CD14-positive monocyte (primary cell): ENCODE results near the gene ARMH3. TPM values are rescaled to one million over a fixed set of nuclear protein-coding genes. Genes with fewer than 3 reads are reported as not detected.

Source experiments
- DNase-seq, 3 donors: peaks; one replicate each; pipeline ENCODE4 v3.0.0-alpha.2; 2011 to 2022
- H2AFZ ChIP-seq: 2 replicates; pipeline ENCODE4 v1.6.0; 2012; ENCODE audit warnings: mild to moderate bottlenecking, low read depth, low read length, inconsistent platforms; ENCODE audit not compliant: insufficient read depth, poor library complexity, severe bottlenecking
- H3K27ac ChIP-seq, 2 donors: 1 replicate in 1 of 2; 2 replicates in 1 of 2; pipeline ENCODE4 v1.5.1; 2012 to 2013; ENCODE audit warnings: low read length in 2 of 2, control low read depth in 1 of 2, inconsistent platforms in 1 of 2, low read depth in 1 of 2, mild to moderate bottlenecking in 1 of 2
- H3K27me3 ChIP-seq, 2 donors: one replicate each; pipeline versions ENCODE4 v1.6.0 to v1.6.1; 2011 to 2013; ENCODE audit warnings: low read length in 2 of 2; ENCODE audit not compliant: control insufficient read depth in 2 of 2, insufficient read depth in 2 of 2
- H3K36me3 ChIP-seq, 2 donors: replicated peaks in 1 of 2; 1 replicate in 1 of 2; 2 replicates in 1 of 2; pipeline versions ENCODE4 v1.5.1 to v1.6.1; 2012 to 2013; ENCODE audit warnings: low read length in 2 of 2, control low read depth in 1 of 2, inconsistent platforms in 1 of 2, mild to moderate bottlenecking in 1 of 2; ENCODE audit not compliant: insufficient read depth in 2 of 2, control insufficient read depth in 1 of 2
- H3K4me1 ChIP-seq, 2 donors: 1 replicate in 1 of 2; 2 replicates in 1 of 2; pipeline versions ENCODE4 v1.5.1 to v1.6.1; 2012 to 2013; ENCODE audit warnings: low read length in 2 of 2, control low read depth in 1 of 2, inconsistent platforms in 1 of 2, mild to moderate bottlenecking in 1 of 2, moderate library complexity in 1 of 2; ENCODE audit not compliant: insufficient read depth in 2 of 2, control insufficient read depth in 1 of 2
- H3K4me2 ChIP-seq: replicated peaks from 2 replicates; pipeline ENCODE3; 2012; ENCODE audit warnings: low read length, moderate library complexity, mild to moderate bottlenecking; ENCODE audit not compliant: poor library complexity, severe bottlenecking; ENCODE audit errors: extremely low read depth
- H3K4me3 ChIP-seq, 3 experiments: fragments of 200-600 bp in 1 of 3; sonication (generic) in 1 of 3; replicated peaks in 1 of 3; 1 replicate in 2 of 3; 2 replicates in 1 of 3; pipeline ENCODE4 v1.5.1; 2011 to 2013; ENCODE audit warnings: low read length in 3 of 3, mild to moderate bottlenecking in 3 of 3, control low read depth in 2 of 3, low read depth in 2 of 3, inconsistent platforms in 1 of 3, moderate library complexity in 1 of 3
- H3K79me2 ChIP-seq: 2 replicates; pipeline ENCODE4 v1.6.0; 2012; ENCODE audit warnings: mild to moderate bottlenecking, control low read depth, inconsistent platforms, low read length, moderate library complexity; ENCODE audit not compliant: insufficient read depth
- H3K9ac ChIP-seq: 2 replicates; pipeline ENCODE4 v1.6.0; 2017; ENCODE audit warnings: low read length, mild to moderate bottlenecking; ENCODE audit not compliant: insufficient read depth, poor library complexity, severe bottlenecking
- H3K9me3 ChIP-seq, 2 donors: replicated peaks in 1 of 2; 1 replicate in 1 of 2; 2 replicates in 1 of 2; pipeline versions ENCODE4 v1.5.1 to v1.6.1; 2012 to 2013; ENCODE audit warnings: low read length in 2 of 2, control low read depth in 1 of 2; ENCODE audit not compliant: control insufficient read depth in 1 of 2, insufficient read depth in 1 of 2
- H4K20me1 ChIP-seq: 2 replicates; pipeline ENCODE4 v1.6.0; 2012; ENCODE audit warnings: mild to moderate bottlenecking, low read length, control low read depth, moderate library complexity; ENCODE audit not compliant: insufficient read depth
- H3K27ac Mint-ChIP-seq, 7 donors: one replicate each; pipeline ENCODE4 v1.8.0; 2020; ENCODE audit warnings: mild to moderate bottlenecking in 7 of 7, mixed read lengths in 7 of 7, moderate library complexity in 6 of 7, inconsistent platforms in 2 of 7
- H3K27me3 Mint-ChIP-seq, 3 donors: one replicate each; pipeline ENCODE4 v1.8.0; 2021 to 2022; ENCODE audit warnings: low read depth in 3 of 3, mild to moderate bottlenecking in 3 of 3, mixed read lengths in 3 of 3, moderate library complexity in 3 of 3, inconsistent platforms in 1 of 3
- H3K36me3 Mint-ChIP-seq, 2 donors: one replicate each; pipeline ENCODE4 v1.8.0; 2020; ENCODE audit warnings: mixed read lengths in 2 of 2, inconsistent platforms in 1 of 2, mild to moderate bottlenecking in 1 of 2
- H3K4me1 Mint-ChIP-seq: one replicate; pipeline ENCODE4 v1.8.0; 2020; ENCODE audit warnings: mild to moderate bottlenecking, mixed read lengths
- H3K4me3 Mint-ChIP-seq, 2 donors: one replicate each; pipeline ENCODE4 v1.8.0; 2020; ENCODE audit warnings: mild to moderate bottlenecking in 2 of 2, mixed read lengths in 2 of 2, moderate library complexity in 1 of 2
- H3K9me3 Mint-ChIP-seq, 7 donors: one replicate each; pipeline ENCODE4 v1.8.0; 2020 to 2022; ENCODE audit warnings: mixed read lengths in 7 of 7, mild to moderate bottlenecking in 6 of 7, moderate library complexity in 6 of 7, inconsistent platforms in 2 of 7
- WGBS: methylation state at CpG from one replicate; pipeline ENCODE4 v1.1.5; 2013; ENCODE audit warnings: missing lambda C conversion rate; ENCODE audit not compliant: insufficient coverage; 5-methylcytosine and 5-hydroxymethylcytosine counted together
- intact Hi-C, 2 donors: fragments of 100-400 bp; cut with micrococcal nuclease; formaldehyde crosslinking; loops; one replicate each; pipeline versions ENCODE4 v1.15.0 to v1.15.1; 2023
- polyA plus RNA-seq, 3 donors: library from polyadenylated mRNA; depleted of rRNA in 1 of 3; unstranded in 2 of 3; stranded (reverse) in 1 of 3; fragments of 300-500 nt in 2 of 3; fragments of >200 nt in 1 of 3; fragmentation: Illumina TruSeq in 2 of 3; gene quantifications; 1 replicate in 2 of 3; 2 replicates in 1 of 3; pipeline ENCODE4 v1.2.3, GENCODE V29; 2012 to 2021
- TF ChIP-seq, protein P1 (sequence below): fragments of 200-600 bp; IDR thresholded peaks from one replicate; pipeline ENCODE4 v1.8.0; 2022; ENCODE audit warnings: antibody characterized with exemption, mild to moderate bottlenecking

Gene ARMH3
- polyA plus RNA-seq, 3 donors, result 20.4 to 26.3 (median 22.1) TPM

DNA sequence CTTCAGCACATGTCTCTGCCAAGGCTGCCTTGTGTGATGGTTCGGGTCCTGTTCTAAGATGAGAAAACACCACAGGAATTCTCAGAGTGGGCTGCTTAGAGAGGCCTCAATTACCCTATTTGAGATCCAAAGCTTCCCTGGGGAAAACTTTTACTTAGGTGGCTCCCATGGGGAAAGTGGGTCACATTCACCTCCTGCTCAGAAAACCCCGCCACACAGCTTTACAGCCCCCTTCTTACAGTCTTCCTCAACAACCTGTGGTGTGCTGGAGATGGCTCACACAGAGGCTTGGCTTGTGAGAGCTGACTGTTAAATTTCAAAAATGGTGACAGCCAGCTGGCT lies 175.8 kb downstream of the ARMH3 start:
- Histone ChIP-seq H3K9ac (no peak overlapping the region), H4K20me1 (peaks cover 73% of the 10 kb centered on the region), H3K9me3 (no peaks in the 10 kb centered on the region), H2AFZ (no peak overlapping the region), H3K27me3 (no peaks in the 10 kb centered on the region), H3K4me2 (no peak overlapping the region), H3K36me3 (peaks cover 12 to 76% of the 10 kb centered on the region in 2 donors), H3K79me2 (no peaks in the 10 kb centered on the region), H3K4me1 (no peaks in the 10 kb centered on the region), H3K4me3 (no peak overlapping the region), H3K27ac (no peak overlapping the region)
- peak overlapping the region in 1 of 7 donors; percentile 30 for H3K27ac Mint-ChIP-seq
- H3K36me3 Mint-ChIP-seq, result peaks cover 44 to 62% of the 10 kb centered on the region in 2 donors
- intact Hi-C loops, result no loop called here
- no peak overlapping the region for H3K4me3 Mint-ChIP-seq
- peaks cover 0 to 1% (median 0%) of the 10 kb centered on the region in 3 donors for H3K27me3 Mint-ChIP-seq
- H3K9me3 Mint-ChIP-seq, result no peaks in the 10 kb centered on the region
- DNase-seq, result no peak
- TF ChIP-seq, protein P1, sequence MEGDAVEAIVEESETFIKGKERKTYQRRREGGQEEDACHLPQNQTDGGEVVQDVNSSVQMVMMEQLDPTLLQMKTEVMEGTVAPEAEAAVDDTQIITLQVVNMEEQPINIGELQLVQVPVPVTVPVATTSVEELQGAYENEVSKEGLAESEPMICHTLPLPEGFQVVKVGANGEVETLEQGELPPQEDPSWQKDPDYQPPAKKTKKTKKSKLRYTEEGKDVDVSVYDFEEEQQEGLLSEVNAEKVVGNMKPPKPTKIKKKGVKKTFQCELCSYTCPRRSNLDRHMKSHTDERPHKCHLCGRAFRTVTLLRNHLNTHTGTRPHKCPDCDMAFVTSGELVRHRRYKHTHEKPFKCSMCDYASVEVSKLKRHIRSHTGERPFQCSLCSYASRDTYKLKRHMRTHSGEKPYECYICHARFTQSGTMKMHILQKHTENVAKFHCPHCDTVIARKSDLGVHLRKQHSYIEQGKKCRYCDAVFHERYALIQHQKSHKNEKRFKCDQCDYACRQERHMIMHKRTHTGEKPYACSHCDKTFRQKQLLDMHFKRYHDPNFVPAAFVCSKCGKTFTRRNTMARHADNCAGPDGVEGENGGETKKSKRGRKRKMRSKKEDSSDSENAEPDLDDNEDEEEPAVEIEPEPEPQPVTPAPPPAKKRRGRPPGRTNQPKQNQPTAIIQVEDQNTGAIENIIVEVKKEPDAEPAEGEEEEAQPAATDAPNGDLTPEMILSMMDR, result no peak
- 100% methylated on average over 1 of the region's 2 CpGs for WGBS
- H3K4me1 Mint-ChIP-seq, result peaks cover 1% of the 10 kb centered on the region

DNA sequence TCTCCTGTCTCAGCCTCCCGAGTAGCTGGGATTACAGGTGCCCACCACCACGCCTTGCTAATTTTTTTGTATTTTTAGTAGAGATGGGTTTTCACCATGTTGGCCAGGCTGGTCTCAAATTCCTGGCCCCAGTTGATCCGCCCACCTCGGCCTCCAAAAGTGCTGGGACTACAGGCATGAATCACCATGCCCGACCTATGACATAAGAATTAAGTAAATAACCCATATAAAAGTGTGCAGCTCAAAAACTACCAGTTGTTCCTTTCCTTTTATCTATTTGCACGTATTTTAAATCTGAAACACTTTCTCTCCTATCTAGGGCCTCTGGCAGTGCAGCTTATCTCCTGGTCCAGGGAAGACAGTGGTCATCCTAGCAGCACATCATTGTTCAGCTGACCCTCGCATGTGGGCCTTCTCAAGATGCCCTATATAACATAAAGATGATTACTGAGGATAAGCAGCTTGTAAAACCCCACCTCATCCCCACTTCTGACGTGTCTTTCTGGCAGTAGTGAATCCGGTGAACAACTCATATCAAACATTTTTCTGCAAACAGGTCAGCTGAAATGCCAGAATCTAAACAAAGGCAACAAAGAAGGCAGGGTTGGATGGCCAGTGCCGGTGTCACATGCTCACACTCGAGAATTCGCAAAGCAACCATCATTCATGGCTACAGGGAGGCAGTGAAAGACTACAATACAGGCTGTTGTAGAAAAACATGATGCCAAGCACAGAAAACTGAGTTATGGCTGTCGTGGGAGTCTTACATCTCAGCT lies 176.3 kb downstream of the ARMH3 start:
- no peak overlapping the region for H3K4me3 ChIP-seq
- TF ChIP-seq, protein P1, result no peak
- no peak overlapping the region for H3K27ac ChIP-seq
- H3K4me2 ChIP-seq, result no peak overlapping the region
- Mint-ChIP-seq H3K4me1 (peaks cover 1% of the 10 kb centered on the region), H3K36me3 (peaks cover 43 to 66% of the 10 kb centered on the region in 2 donors), H3K27ac (no peak overlapping the region), H3K27me3 (peaks cover 0 to 1% (median 0%) of the 10 kb centered on the region in 3 donors), H3K4me3 (no peak overlapping the region), H3K9me3 (no peaks in the 10 kb centered on the region)
- peaks cover 73% of the 10 kb centered on the region for H4K20me1 ChIP-seq
- no peaks in the 10 kb centered on the region for H3K79me2 ChIP-seq
- no peaks in the 10 kb centered on the region for H3K9me3 ChIP-seq
- H3K4me1 ChIP-seq, result no peaks in the 10 kb centered on the region
- no peak overlapping the region for H3K9ac ChIP-seq
- DNase-seq, result no peak
- no peak overlapping the region for H2AFZ ChIP-seq
- H3K36me3 ChIP-seq, result peaks cover 13 to 76% of the 10 kb centered on the region in 2 donors
- no peaks in the 10 kb centered on the region for H3K27me3 ChIP-seq
- 94% methylated on average over 10 of the region's 13 CpGs for WGBS
- intact Hi-C loops, result no loop called here
